ENCODE measurements around the gene SELPLG. TPM values are rescaled to one million over a fixed set of nuclear protein-coding genes. Genes with fewer than 3 reads are reported as not detected.

SELPLG gene
- total RNA-seq, 4 donors from 2014 or later: 7.2 to 15.7 (median 10.0) TPM

- no peaks in the 10 kb centered on the region for H3K27me3 ChIP-seq
- peak overlapping the region; percentile 5 to 83 (median 42) for H3K27ac ChIP-seq (replicated peaks in 1 of 4)
- no peak overlapping the region for H3K4me3 ChIP-seq
- H3K9me3 ChIP-seq: no peaks in the 10 kb centered on the region
- WGBS: 77% methylated on average over 3 of the region's 3 CpGs
- DNase-seq (ENCODE audit: extremely low spot score): no peak
- peaks cover 37 to 78% (median 69%) of the 10 kb centered on the region in 4 donors for H3K4me1 ChIP-seq
- peaks cover 0 to 24% (median 10%) of the 10 kb centered on the region in 4 donors for H3K36me3 ChIP-seq
- intact Hi-C loops (cut with DNase I): no loop called here
- TF ChIP-seq, protein P1, sequence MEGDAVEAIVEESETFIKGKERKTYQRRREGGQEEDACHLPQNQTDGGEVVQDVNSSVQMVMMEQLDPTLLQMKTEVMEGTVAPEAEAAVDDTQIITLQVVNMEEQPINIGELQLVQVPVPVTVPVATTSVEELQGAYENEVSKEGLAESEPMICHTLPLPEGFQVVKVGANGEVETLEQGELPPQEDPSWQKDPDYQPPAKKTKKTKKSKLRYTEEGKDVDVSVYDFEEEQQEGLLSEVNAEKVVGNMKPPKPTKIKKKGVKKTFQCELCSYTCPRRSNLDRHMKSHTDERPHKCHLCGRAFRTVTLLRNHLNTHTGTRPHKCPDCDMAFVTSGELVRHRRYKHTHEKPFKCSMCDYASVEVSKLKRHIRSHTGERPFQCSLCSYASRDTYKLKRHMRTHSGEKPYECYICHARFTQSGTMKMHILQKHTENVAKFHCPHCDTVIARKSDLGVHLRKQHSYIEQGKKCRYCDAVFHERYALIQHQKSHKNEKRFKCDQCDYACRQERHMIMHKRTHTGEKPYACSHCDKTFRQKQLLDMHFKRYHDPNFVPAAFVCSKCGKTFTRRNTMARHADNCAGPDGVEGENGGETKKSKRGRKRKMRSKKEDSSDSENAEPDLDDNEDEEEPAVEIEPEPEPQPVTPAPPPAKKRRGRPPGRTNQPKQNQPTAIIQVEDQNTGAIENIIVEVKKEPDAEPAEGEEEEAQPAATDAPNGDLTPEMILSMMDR (IDR thresholded peaks at IDR 0.05): no peak
- TF ChIP-seq POLR2A (IDR thresholded peaks at IDR 0.05; ENCODE audit: low read depth) (no peak), EP300 (IDR thresholded peaks at IDR 0.05) (no peak), POLR2AphosphoS5 (IDR thresholded peaks at IDR 0.05) (no peak)
These were observed 37.4 kb upstream of the SELPLG start for GRCh38 chr12:108671110-108671509.

- WGBS: 76% methylated on average over 7 of the region's 7 CpGs
- no peaks in the 10 kb centered on the region for H3K9me3 ChIP-seq
- TF ChIP-seq, protein P1 (IDR thresholded peaks at IDR 0.05): no peak
- TF ChIP-seq POLR2A (IDR thresholded peaks at IDR 0.05; ENCODE audit: low read depth) (no peak), EP300 (IDR thresholded peaks at IDR 0.05) (no peak), POLR2AphosphoS5 (IDR thresholded peaks at IDR 0.05) (no peak)
- intact Hi-C loops (cut with DNase I): no loop called here
- peak overlapping the region; percentile 22 to 83 (median 42) for H3K27ac ChIP-seq (replicated peaks in 1 of 4)
- peaks cover 0 to 16% (median 9%) of the 10 kb centered on the region in 4 donors for H3K36me3 ChIP-seq
- H3K27me3 ChIP-seq: no peaks in the 10 kb centered on the region
- no peak overlapping the region for H3K4me3 ChIP-seq
- no peak for DNase-seq (ENCODE audit: extremely low spot score)
- H3K4me1 ChIP-seq: peaks cover 47 to 80% (median 69%) of the 10 kb centered on the region in 4 donors
These were observed 36.5 kb upstream of the SELPLG start for GRCh38 chr12:108670066-108670631.

DNA sequence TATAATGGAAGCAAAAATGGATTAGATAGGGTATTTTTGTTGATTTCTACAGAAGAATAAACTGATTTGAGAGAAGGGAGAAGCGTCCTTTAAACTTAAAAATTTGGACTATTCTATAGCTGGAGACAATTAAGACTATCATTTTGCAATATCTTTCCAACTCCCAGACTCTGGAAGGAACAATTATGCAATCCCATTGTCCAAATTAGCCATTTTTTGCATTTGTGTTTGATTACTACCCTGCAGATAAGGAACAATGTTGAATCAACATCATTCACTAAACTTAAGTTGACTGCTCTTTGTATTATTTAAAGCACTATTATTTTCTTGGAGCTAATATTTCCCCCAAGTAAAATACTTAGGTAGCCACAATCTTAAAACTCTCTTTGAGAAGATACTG is 34.8 kb upstream of the SELPLG start:
- intact Hi-C loops (cut with DNase I): no loop called here
- H3K27ac ChIP-seq (replicated peaks in 1 of 4): peak overlapping the region; percentile 35 to 90 (median 84)
- 74% methylated on average over 1 of the region's 1 CpG for WGBS
- TF ChIP-seq, protein P1 (IDR thresholded peaks at IDR 0.05): no peak
- TF ChIP-seq POLR2A (IDR thresholded peaks at IDR 0.05; ENCODE audit: low read depth) (no peak), EP300 (IDR thresholded peaks at IDR 0.05) (no peak), POLR2AphosphoS5 (IDR thresholded peaks at IDR 0.05) (no peak)
- H3K4me3 ChIP-seq: peak overlapping the region in 1 of 4 donors; percentile 12
- peaks cover 59 to 96% (median 77%) of the 10 kb centered on the region in 4 donors for H3K4me1 ChIP-seq
- no peak for DNase-seq (ENCODE audit: extremely low spot score)
- no peaks in the 10 kb centered on the region for H3K27me3 ChIP-seq
- no peaks in the 10 kb centered on the region for H3K9me3 ChIP-seq
- H3K36me3 ChIP-seq: peaks cover 0 to 9% (median 3%) of the 10 kb centered on the region in 4 donors

DNA sequence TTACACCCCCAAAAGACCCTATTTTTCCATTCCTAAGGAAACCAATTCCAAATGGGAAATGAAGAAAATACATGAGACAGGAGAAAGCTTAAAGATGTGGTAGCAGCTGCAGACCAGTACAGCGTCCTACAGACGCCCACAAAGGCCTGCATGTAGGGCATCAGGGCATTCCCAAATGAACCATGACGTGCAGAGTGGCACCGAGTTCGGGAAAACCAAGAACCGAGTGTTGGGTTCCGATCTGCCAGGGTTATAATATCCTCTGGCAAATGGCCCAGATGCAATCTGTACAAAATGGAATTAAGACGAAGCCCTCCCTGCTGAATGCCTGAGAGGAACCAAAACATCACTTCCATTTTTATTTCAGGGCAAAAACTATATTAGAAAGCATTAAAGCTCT is 34.4 kb upstream of the SELPLG start:
- TF ChIP-seq POLR2AphosphoS5 (IDR thresholded peaks at IDR 0.05) (no peak), POLR2A (IDR thresholded peaks at IDR 0.05; ENCODE audit: low read depth) (no peak), EP300 (IDR thresholded peaks at IDR 0.05) (no peak)
- TF ChIP-seq, protein P1 (IDR thresholded peaks at IDR 0.05): no peak
- Histone ChIP-seq H3K27ac (replicated peaks in 1 of 4) (peak overlapping the region; percentile 35 to 90 (median 84)), H3K4me1 (peaks cover 59 to 98% (median 81%) of the 10 kb centered on the region in 4 donors), H3K4me3 (peak overlapping the region in 1 of 4 donors; percentile 12), H3K27me3 (no peaks in the 10 kb centered on the region), H3K36me3 (peaks cover 0 to 6% (median 3%) of the 10 kb centered on the region in 4 donors), H3K9me3 (no peaks in the 10 kb centered on the region)
- no peak for DNase-seq (ENCODE audit: extremely low spot score)
- 38% methylated on average over 8 of the region's 8 CpGs for WGBS
- intact Hi-C loops (cut with DNase I): no loop called here
